Fibroblast of peridontal ligament (primary cell): Measurements from ENCODE around the gene LRRC40.

ENCODE experiments used
- DNase-seq: peaks from one replicate; pipeline ENCODE4 v3.0.0-alpha.2; 2010; ENCODE audit errors: extremely low read depth

Gene LRRC40

GRCh38 chr1:70115315-70115714, 90.1 kb downstream of the LRRC40 start:
- no peak for DNase-seq

GRCh38 chr1:70112838-70113237, 92.5 kb downstream of the LRRC40 start:
- DNase-seq: no peak

- no peak for DNase-seq
These were observed 96.1 kb downstream of the LRRC40 start for GRCh38 chr1:70109241-70109640.

GRCh38 chr1:70103770-70104169, 101.6 kb downstream of the LRRC40 start:
- DNase-seq: no peak

GRCh38 chr1:70101774-70102173, 103.6 kb downstream of the LRRC40 start:
- no peak for DNase-seq

- no peak for DNase-seq
These were observed 104.1 kb downstream of the LRRC40 start for GRCh38 chr1:70101231-70101630.
